Superior temporal gyrus (tissue), 1 donor: ENCODE measurements around the gene CCSER2.
"Not testable (repeated sequence)": the region's sequence is repeated elsewhere in the genome, so short reads cannot be mapped to it uniquely, and the experiment has no call there.

Experiments used
- DNase-seq: peaks from one replicate; pipeline ENCODE4 v3.0.0-alpha.2; 2016; ENCODE audit errors: extremely low spot score

Gene CCSER2

DNA sequence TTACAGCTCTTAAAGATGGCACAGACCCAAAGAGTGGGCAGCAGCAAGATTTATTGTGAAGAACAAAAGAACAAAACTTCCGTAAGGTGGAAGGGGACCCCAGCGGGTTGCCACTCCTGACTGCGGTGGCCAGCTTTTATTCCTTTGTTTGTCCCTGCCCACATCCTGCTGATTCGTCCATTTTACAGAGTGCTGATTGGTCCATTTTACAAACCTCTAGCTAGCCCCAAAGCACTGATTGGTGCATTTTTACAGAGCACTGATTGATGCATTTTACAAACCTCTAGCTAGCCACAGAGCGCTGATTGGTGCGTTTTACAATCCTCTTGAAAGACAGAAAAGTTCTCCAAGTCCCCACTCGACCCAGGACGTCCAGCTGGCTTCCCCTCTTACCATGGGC, 16.8 kb upstream of the CCSER2 start:
- no peak for DNase-seq

DNA sequence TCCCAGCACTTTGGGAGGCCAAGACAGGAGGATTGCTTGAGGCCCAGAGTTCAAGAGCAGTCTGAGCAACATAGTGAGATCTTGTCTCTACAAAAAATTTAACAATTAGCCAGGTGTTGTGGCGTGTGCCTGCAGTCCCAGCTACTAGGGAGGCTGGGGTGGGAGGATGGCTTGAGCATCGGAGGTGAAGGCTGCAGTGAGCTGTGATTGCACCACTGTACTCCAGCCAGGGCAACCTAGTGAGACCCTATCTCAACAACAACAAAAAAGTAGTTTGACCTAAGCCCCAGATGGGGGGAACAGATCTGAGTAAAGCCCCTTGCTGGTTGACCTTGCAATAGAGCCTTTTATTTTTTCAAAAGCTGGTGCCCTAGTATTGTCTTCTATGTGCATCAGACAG, 15.6 kb upstream of the CCSER2 start:
- no peak for DNase-seq

DNA sequence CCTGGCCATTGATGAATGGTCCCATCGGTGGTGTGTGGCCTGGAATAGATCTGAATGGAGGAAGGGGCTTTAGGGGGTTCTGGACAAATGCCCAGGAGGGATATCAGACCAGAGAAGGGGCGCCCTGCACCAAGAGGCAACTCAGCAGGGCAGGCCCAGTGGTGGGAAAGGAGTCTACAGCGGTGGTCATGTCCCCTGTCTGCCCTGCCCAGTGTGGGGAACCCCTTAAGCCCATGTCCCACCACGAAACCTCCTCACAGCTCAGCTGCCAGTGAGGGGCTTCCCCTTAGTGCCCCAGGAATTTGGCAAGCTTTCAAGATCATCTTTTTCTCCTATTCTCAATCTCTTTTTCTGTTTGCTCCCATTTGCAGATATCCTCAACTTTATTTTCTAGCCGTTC, 14.1 kb upstream of the CCSER2 start:
- no peak for DNase-seq

- peak; percentile 57 for DNase-seq
Measured at GRCh38 chr10:84317174-84317573, 11.2 kb upstream of the CCSER2 start.

DNA sequence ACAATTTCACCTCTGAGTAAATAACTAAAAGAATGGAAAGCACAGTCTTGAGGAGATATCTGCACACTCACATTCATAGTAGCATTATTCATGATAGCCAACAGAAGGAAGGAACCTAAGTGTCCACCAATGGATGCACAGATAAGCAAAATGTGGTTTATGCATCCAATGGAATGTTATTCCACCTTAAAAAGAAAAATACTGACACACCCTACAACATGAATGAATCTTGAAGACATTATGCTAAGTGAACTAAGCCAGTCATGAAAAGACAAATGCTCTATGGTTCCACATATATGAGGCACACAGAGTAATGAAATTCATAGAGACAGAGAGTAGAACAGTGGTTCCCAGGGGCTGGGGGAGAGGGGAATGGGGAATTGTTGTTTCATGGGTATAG, 6.5 kb upstream of the CCSER2 start:
- no peak for DNase-seq

DNA sequence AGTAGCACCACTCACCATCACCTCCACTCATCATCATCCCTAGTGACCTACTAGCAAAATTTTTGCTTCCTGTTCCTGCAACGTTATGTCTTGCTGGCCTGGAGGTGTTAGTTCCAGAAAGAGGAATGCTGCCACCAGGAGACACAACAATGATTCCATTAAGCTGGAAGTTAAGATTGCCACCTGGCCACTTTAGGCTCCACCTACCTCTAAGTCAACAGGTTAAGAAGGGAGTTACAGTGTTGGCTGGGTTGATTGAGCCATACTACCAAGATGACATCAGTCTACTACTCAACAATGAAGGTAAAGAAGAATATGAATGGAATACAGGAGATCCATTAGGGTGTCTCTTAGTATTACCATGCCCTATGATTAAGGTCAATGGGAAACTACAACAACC, 4.8 kb upstream of the CCSER2 start:
- not testable (repeated sequence) for DNase-seq

GRCh38 chr10:84326995-84327394, 1.4 kb upstream of the CCSER2 start:
- not testable (repeated sequence) for DNase-seq

- peak; percentile 36 for DNase-seq
Measured at GRCh38 chr10:84329196-84329611, 815 bp downstream of the CCSER2 start.

DNA sequence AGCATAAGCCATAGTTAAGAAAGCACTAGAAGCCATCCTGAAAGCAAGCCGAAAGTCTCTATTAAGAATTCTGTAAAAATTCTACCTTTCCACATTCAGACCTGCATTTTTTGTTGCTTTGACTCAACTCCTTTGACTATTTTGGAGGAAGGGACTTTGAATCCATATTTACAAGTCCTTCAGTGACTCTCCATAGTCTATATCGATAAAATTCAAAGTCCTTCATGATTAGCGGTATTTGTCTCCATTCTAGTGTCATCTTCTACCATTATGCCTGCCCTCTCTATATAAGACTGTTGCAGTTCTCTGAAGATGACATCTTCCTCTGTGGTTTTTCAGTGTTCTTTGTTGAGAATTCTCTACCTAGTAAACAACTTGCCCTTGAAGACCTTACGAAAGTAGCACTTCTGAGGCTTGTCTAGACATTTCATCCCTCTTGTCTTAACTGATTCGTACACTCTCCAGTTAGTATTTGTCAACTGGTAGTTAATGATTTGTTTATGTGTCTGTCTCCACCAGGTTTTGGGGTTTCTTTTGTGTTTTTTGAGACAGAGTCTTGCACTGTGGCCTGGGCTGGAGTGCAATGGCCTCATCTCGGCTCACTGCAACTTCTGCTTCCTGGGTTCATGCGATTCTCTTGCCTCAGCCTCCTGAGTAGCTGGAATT, 1.7 kb downstream of the CCSER2 start:
- no peak for DNase-seq

GRCh38 chr10:84331091-84331490, 2.7 kb downstream of the CCSER2 start:
- no peak for DNase-seq

DNA sequence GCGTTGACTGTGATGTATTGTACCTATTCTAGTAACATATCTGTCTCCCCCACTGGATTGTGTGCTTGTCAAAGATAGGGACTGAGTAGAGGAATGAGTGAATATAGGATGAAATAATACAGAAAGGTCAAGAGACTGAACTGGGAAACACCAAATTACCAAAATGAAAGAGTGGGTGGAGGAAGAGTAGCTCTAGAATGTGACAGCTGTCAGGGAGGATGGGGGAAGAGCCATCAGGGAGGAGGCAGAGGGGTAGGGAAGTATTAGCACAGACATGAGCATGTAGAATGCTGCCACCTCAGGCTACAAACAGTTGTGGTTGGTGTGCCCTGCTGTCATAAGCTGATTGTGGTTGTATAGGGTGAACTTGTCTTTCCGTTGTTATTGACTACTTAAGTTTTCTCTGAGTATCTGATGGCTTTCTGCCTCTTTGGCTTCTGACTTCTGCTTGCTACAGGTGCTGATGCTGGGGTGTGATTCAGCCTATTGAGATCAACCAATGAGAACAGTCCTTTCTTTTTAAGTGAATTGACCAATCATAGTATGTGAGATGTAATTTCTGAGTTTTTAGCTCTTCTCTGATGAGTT, 5.6 kb downstream of the CCSER2 start:
- DNase-seq = no peak

- no peak for DNase-seq
Measured at GRCh38 chr10:84334811-84335210, 6.4 kb downstream of the CCSER2 start.

- DNase-seq = no peak
Measured at GRCh38 chr10:84335516-84335915, 7.1 kb downstream of the CCSER2 start.

- DNase-seq = no peak
Measured at GRCh38 chr10:84336406-84337090, 8.2 kb downstream of the CCSER2 start.

GRCh38 chr10:84337199-84337598, 8.8 kb downstream of the CCSER2 start:
- DNase-seq = no peak

DNA sequence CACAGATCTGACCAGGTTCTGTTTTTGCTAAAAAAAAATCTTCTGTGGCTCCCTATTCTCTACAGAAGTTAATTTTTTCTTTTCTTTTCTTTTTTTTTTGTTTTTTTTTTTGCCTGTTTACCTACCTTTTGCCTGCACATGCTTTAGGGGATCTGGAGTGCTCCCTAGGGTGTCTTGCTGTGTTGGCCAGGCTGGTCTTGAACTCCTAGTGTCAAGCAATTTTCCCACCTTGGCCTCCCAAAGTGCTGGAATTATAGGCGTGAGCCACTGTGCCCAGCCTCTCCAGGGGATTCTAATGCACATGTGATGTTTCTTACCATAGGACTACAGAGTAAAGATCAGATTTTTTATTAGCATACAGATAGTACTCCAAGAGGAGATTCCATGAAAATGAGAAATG, 10.6 kb downstream of the CCSER2 start:
- no peak for DNase-seq

- no peak for DNase-seq
Measured at GRCh38 chr10:84340187-84340586, 11.8 kb downstream of the CCSER2 start.

DNA sequence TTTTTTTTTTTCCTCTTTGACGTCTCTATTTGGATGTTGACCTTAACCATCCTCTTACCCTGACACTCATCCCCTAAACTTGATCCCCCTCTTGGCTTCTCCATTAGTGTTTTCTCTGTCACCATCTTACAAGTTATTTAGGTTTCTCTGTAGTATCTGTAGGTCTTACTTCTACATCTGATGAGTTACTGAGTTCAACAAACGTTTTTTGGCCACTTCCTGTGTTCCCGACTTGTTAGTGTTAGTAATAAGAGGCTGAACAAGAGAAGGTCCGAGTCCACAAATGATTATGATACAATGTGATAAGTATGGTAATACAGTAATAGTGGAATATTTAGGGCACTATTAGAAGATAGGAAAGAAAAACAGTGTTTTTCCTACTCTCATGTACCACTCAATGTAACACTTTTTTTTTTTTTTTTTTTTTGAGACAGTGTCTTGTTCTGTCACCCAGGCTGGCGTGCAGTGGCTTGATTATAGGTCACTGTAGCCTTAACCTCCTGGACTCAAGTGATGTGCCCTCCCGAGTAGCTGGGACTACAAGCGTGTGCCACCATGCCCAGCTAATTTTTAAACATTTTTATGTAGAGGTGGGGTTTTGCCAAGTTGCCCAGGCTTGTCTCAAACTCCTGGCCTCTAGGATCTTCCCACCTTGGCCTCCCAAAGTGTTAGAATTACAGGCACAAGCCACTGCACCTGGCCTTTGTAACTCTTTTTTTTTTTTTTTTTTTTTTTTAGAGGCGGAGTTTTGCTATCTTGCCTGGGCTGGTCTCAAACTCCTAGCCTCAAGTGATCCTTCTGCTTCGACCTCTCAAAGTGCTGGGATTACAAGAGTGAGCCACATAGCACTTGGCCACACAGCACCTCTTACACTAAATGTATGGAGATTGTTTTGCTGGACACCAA, 12.5 kb downstream of the CCSER2 start:
- no peak for DNase-seq

DNA sequence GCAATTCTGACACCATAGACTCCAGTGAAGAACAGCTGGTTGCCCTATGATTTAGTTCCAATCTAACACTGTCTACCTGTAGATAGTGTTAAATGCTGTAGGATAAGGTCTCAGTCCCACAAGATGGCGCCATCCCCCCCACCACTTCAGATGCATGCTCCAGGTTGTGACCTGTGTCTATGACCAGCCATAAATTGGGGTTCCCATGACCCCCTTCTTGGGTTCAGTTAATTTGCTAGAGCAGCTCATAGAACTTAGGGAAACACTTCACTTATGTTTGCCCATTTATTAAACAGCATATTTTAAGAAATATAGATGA, 13.1 kb downstream of the CCSER2 start:
- no peak for DNase-seq

DNA sequence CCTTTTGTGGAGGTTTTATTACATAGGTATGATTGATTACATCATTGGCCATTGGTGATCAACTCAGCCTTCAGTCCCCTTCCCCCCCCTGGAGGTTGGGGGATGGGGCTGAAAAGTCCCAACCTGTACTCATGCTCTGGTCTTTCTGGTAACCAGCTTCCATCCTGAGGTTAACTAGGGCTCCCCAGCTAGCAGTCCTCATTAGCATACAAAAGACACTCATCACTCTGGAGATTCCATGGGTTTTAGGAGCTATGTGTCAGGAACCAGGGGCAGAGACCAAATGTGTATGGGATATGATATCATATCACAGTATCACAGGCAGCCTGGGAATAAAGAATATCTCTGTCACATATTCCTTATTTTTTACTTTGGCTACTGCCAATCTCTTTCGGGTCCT, 13.6 kb downstream of the CCSER2 start:
- DNase-seq = no peak

- DNase-seq = no peak
Measured at GRCh38 chr10:84342584-84342983, 14.2 kb downstream of the CCSER2 start.

DNA sequence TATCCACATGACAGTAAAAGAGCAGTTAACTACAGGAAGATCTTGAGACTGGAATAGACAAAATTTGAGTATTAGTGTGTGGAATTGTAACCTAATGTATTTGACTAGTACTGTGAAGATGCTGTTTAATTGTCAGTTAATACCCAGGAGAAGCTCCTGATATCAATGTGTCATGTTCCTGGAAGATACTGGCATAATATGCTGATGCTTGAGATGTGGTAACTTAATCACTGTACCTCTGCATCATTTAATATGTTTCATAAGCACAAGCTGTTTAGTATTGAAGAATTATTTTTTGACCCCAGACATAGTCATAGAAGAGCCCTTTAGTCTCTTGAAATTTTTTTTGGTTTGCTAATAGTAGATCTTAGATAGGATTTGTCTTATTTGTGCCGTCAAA, 15.4 kb downstream of the CCSER2 start:
- DNase-seq = no peak
